Large intestine (tissue), 12 donors: ENCODE results near the gene PRAMEF1. TPM values are rescaled to one million over a fixed set of nuclear protein-coding genes. Genes with fewer than 3 reads are reported as not detected.
"Not testable (repeated sequence)": the region's sequence is repeated elsewhere in the genome, so short reads cannot be mapped to it uniquely, and the experiment has no call there.

ENCODE experiments used
- DNase-seq, 2 donors: peaks; one replicate each; pipeline versions ENCODE4 v3.0.0 to v3.0.0-alpha.2; 2013
- H3K27ac ChIP-seq: one replicate; pipeline ENCODE4 v1.5.1; 2013; ENCODE audit warnings: low read length
- H3K27me3 ChIP-seq: 2 replicates; pipeline ENCODE4 v1.6.1; 2013; ENCODE audit warnings: low read length; ENCODE audit not compliant: control insufficient read depth, insufficient read depth
- H3K36me3 ChIP-seq: 2 replicates; pipeline ENCODE4 v1.6.1; 2013; ENCODE audit warnings: low read length; ENCODE audit not compliant: control insufficient read depth, insufficient read depth
- H3K4me1 ChIP-seq: one replicate; pipeline ENCODE4 v1.6.1; 2013; ENCODE audit warnings: low read length; ENCODE audit not compliant: control insufficient read depth, insufficient read depth
- H3K4me3 ChIP-seq: one replicate; pipeline ENCODE4 v1.5.1; 2013; ENCODE audit warnings: low read length
- H3K9me3 ChIP-seq: one replicate; pipeline ENCODE4 v1.6.1; 2013; ENCODE audit warnings: mild to moderate bottlenecking, low read depth, low read length, moderate library complexity; ENCODE audit not compliant: control insufficient read depth
- WGBS: methylation state at CpG from one replicate; pipeline ENCODE4 v1.1.5; 2013; ENCODE audit warnings: low lambda C conversion rate; ENCODE audit not compliant: insufficient coverage; 5-methylcytosine and 5-hydroxymethylcytosine counted together
- long read RNA-seq, 11 donors: transcript quantifications; one replicate each; lab custom pipeline, GENCODE V29; 2026
- polyA plus RNA-seq: library from polyadenylated mRNA; unstranded; fragments of 120-200 nt; gene quantifications from one replicate; pipeline ENCODE4 v1.2.1, GENCODE V29; 2013

The PRAMEF1 gene
- not detected for polyA plus RNA-seq
- long read RNA-seq, donor 1 = 0 reads
- long read RNA-seq, donor 2 = 0 reads
- long read RNA-seq, donor 3 = 0 reads
- long read RNA-seq, donor 4 = 0 reads
- long read RNA-seq, donor 5 = 0 reads
- long read RNA-seq, donor 6 = 0 reads
- long read RNA-seq, donor 7 = 0 reads
- long read RNA-seq, donor 8 = 0 reads
- long read RNA-seq, donor 9 = 0 reads
- long read RNA-seq, donor 10 = 0 reads
- long read RNA-seq, donor 11 = 0 reads

- not testable (repeated sequence) for H3K4me3 ChIP-seq, H3K4me1 ChIP-seq, H3K36me3 ChIP-seq, H3K27me3 ChIP-seq, DNase-seq, H3K9me3 ChIP-seq, H3K27ac ChIP-seq
- no CpG with 5 or more reads among the region's 5 CpGs for WGBS
These were observed at the start of gene PRAMEF1 for GRCh38 chr1:12791097-12791496. Gene PRAMEF1, plus strand, starts transcription at chr1:12791397. Its CDS starts 1,831 bp downstream, at chr1:12793228.

DNA sequence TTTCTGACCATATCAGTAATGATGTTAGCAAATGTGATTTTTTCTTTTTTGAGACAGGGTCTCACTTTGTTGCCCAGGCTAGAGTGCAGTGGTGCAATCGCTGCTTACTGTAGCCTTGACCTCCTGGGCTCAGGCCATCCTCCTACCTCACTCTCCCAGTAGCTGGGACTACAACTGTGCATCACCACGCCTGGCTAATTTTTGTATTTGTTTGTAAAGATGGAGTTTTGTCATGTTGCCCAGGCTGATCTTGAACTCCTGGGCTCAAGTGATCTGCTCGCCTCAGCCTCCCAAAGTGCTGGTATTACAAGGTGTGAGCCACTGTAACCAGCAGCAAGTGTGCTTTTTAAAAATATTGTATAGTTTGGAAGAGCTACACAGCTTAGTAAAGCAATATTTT is 49.3 kb upstream of the PRAMEF1 start:
- Histone ChIP-seq H3K36me3 (no peaks in the 10 kb centered on the region), H3K4me3 (no peak overlapping the region), H3K9me3 (no peaks in the 10 kb centered on the region), H3K27ac (no peak overlapping the region), H3K27me3 (no peaks in the 10 kb centered on the region), H3K4me1 (no peaks in the 10 kb centered on the region)
- DNase-seq = no peak
- WGBS = no CpG with 5 or more reads among the region's 3 CpGs

DNA sequence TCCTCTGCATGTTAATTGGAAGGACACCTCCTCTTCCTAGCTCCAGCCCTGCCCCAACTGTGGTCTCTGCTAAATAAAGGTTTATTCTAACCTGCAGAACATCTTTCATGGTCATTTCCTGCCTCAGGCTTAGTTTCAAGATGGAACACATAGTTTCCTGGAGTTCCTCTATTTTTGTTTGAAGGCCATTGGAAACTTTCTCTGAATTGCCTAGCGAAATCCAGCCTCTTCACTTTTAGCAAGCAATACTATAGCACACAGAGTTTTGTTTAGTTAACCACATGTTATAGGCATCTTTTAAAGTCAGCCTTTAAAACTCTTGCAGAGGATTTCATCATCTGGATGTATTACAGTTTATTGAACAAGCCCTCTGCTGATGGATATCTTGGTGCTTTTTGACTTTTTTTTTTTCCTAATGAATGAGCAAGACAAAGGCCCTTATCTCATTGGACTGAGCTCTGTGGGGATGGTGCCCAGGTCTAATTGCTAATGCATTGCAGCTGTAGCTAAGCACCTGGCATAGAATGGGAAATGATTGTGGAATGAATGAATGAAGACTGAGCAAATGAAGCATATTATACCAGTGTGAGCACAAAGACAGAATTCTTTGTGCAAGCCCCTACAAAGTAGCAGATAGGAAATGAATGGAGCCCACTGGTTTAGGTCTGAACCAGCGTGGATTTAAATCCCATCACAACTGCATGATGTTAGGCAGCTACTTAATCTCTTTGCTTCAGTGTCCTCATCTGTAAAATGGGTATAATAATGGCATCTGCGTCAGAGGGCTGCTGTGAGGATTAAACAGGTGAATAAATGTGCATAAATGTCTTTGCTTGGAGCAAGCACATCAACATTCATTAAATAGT is 45.8 kb upstream of the PRAMEF1 start:
- no peaks in the 10 kb centered on the region for H3K9me3 ChIP-seq
- no peaks in the 10 kb centered on the region for H3K27me3 ChIP-seq
- H3K27ac ChIP-seq = no peak overlapping the region
- no peaks in the 10 kb centered on the region for H3K36me3 ChIP-seq
- DNase-seq = no peak
- H3K4me3 ChIP-seq = no peak overlapping the region
- WGBS = no CpG with 5 or more reads among the region's 3 CpGs
- no peaks in the 10 kb centered on the region for H3K4me1 ChIP-seq

DNA sequence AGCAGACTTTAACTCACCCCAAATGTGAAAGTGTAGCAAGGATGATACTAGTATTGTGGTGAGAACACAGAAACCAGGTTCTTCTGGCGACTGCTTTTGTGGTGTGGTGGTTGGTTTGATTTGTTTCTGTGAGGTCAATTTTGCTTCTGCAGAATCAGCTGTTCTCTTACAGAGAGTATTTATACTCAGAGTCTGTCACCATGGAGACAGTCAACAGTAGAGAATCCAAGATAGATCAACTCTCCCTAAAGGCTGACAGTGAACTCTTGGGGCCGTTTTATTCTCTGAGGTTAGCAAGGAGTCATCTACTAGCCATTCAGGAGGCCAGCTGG is 45.2 kb upstream of the PRAMEF1 start, which contains the start of gene CFAP107:
TSS of gene CFAP107 (plus strand) at position 209 of the 332 bp plus-strand sequence. CDS start 231 bp downstream, outside the sequence.
- Histone ChIP-seq H3K9me3 (no peaks in the 10 kb centered on the region), H3K27me3 (no peaks in the 10 kb centered on the region), H3K27ac (no peak within 1 kb of the TSS), H3K4me1 (no peaks in the 10 kb centered on the region), H3K4me3 (no peak within 1 kb of the TSS), H3K36me3 (no peaks in the 10 kb centered on the region)
- DNase-seq = peak; percentile 18 to 30
- no CpG with 5 or more reads among the region's 2 CpGs for WGBS

- Histone ChIP-seq H3K4me1 (no peaks in the 10 kb centered on the region), H3K27me3 (no peaks in the 10 kb centered on the region), H3K9me3 (no peaks in the 10 kb centered on the region), H3K27ac (no peak overlapping the region), H3K36me3 (no peaks in the 10 kb centered on the region), H3K4me3 (no peak overlapping the region)
- DNase-seq = no peak
These were observed 42.3 kb upstream of the PRAMEF1 start for GRCh38 chr1:12748778-12749355.

GRCh38 chr1:12754738-12755137 is 36.5 kb upstream of the PRAMEF1 start:
- no peak overlapping the region for H3K4me3 ChIP-seq
- H3K9me3 ChIP-seq = no peaks in the 10 kb centered on the region
- DNase-seq = no peak
- H3K27ac ChIP-seq = no peak overlapping the region
- H3K4me1 ChIP-seq = peaks cover 14% of the 10 kb centered on the region
- no peaks in the 10 kb centered on the region for H3K36me3 ChIP-seq
- H3K27me3 ChIP-seq = no peaks in the 10 kb centered on the region
- 86% methylated on average over 4 of the region's 4 CpGs for WGBS

- no CpG with 5 or more reads among the region's 2 CpGs for WGBS
- Histone ChIP-seq H3K36me3 (no peaks in the 10 kb centered on the region), H3K27me3 (no peaks in the 10 kb centered on the region), H3K9me3 (no peaks in the 10 kb centered on the region), H3K4me1 (peaks cover 14% of the 10 kb centered on the region), H3K4me3 (no peak overlapping the region), H3K27ac (no peak overlapping the region)
- DNase-seq = peak in 1 of 2 donors; percentile 33
These were observed 34.9 kb upstream of the PRAMEF1 start for GRCh38 chr1:12756273-12756672.

- Histone ChIP-seq H3K9me3 (no peaks in the 10 kb centered on the region), H3K27ac (no peak overlapping the region), H3K4me1 (peaks cover 14% of the 10 kb centered on the region), H3K4me3 (no peak overlapping the region), H3K27me3 (no peaks in the 10 kb centered on the region), H3K36me3 (no peaks in the 10 kb centered on the region)
- 76% methylated on average over 2 of the region's 6 CpGs for WGBS
- peak in 1 of 2 donors; percentile 37 for DNase-seq
These were observed 34.3 kb upstream of the PRAMEF1 start for GRCh38 chr1:12756768-12757413.

GRCh38 chr1:12757836-12758235 is 33.4 kb upstream of the PRAMEF1 start:
- no peak for DNase-seq
- H3K4me1 ChIP-seq = peaks cover 14% of the 10 kb centered on the region
- no peaks in the 10 kb centered on the region for H3K9me3 ChIP-seq
- H3K4me3 ChIP-seq = no peak overlapping the region
- no peaks in the 10 kb centered on the region for H3K27me3 ChIP-seq
- no peaks in the 10 kb centered on the region for H3K36me3 ChIP-seq
- WGBS = 100% methylated on average over 2 of the region's 6 CpGs
- no peak overlapping the region for H3K27ac ChIP-seq

DNA sequence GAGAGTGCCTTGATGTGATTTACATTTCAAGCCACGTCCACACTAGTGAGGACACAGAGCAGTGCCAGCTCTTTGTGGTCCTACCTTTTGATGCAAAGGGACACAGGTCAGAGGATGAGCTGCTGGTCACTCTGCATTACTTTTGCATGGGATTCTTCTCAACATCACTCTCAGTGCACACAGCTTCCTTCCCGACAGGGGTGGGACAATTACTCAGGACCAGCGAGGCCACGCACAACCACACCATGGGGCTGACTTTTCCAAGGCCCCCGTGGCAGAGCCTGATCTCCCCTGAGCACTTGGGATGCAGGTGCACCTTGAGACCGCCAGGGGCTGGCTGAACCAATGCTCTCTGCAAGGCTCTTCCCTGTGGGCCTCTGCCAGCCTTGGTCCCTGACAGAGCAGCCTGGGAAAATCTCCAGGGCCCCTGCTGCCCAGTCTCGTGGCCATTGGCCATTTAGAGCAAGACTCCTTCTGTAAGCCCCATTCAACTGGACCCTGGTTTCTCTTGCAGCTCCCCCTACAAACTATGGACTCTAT is 30.9 kb upstream of the PRAMEF1 start:
- DNase-seq = no peak
- Histone ChIP-seq H3K4me1 (peaks cover 14% of the 10 kb centered on the region), H3K27ac (no peak overlapping the region), H3K27me3 (no peaks in the 10 kb centered on the region), H3K36me3 (no peaks in the 10 kb centered on the region), H3K4me3 (no peak overlapping the region), H3K9me3 (no peaks in the 10 kb centered on the region)
- no CpG with 5 or more reads among the region's 7 CpGs for WGBS
